GM19239 (cell line): Measurements from ENCODE around the gene HOXC5.
"Not testable (repeated sequence)": the region's sequence is repeated elsewhere in the genome, so short reads cannot be mapped to it uniquely, and the experiment has no call there.

Experiments used
- DNase-seq: peaks from one replicate; pipeline ENCODE4 v3.0.0; 2011; ENCODE audit warnings: low spot score; ENCODE audit not compliant: insufficient read length
- FAIRE-seq: peaks from 2 replicates; lab custom pipeline; 2011; peaks lifted over from hg19 to GRCh38; lab: Jason Lieb, UNC

Gene HOXC5

DNA sequence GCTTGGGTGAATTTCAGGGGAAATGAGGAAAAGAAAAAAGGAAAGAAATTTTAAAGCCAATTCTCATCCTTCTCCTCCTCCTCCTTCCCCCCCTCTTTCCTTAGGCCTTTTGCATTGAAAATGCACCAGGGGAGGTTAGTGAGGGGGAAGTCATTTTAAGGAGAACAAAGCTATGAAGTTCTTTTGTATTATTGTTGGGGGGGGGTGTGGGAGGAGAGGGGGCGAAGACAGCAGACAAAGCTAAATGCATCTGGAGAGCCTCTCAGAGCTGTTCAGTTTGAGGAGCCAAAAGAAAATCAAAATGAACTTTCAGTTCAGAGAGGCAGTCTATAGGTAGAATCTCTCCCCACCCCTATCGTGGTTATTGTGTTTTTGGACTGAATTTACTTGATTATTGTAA lies 22.7 kb downstream of the HOXC5 start:
- FAIRE-seq (no peak), DNase-seq (no peak)

DNA sequence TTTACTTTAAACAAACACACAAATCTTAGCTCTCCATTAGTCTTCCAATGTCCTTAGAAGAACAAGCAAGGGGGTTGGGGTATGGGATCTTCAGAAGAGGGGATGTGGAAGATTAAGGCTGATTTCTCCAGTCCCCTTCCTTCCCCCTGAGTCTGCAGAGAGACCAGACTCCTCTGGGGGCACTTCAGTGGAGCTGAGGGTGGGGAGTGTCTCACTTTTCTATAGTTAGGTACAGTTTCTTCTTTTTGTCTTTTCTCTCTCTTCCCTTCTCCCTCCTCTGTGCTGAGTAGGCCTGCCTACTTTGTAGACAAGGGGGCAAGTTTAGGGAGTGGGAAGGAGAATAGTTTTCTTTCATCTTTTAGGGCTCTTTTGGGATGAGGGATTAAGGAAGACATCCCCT lies 23.3 kb downstream of the HOXC5 start:
- FAIRE-seq (no peak), DNase-seq (no peak)

DNA sequence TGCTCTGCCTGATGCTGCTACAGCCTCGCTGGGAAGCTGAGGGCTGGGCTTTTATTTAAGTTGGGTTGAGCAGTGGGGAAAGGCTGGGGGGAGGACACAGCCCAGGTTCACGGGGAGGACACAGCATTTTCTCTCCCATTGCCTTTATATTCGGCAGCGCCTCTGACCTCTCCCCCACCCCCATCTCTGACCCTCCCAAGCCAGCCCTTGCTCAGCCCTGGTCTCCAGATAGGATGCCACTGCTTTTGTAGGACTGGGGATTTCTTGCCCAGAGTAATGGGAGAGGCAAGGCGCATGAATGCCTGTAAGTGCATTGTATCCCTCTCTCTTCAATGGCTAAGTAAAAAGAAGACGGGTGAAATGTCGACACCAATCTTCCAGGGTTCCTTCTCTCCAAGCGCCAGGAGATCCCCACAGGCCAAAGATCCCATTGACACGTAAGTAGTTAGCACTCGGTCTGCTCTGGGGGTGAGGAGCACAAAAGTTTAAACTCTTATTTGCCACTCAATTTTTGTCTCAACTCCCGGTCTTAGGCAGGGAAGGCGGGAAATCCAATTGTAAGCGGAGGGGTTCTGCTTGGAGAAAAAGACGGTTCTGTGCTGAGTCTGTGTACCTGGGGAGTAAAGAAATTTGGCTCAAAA lies 25.4 kb downstream of the HOXC5 start:
- DNase-seq, result no peak

DNA sequence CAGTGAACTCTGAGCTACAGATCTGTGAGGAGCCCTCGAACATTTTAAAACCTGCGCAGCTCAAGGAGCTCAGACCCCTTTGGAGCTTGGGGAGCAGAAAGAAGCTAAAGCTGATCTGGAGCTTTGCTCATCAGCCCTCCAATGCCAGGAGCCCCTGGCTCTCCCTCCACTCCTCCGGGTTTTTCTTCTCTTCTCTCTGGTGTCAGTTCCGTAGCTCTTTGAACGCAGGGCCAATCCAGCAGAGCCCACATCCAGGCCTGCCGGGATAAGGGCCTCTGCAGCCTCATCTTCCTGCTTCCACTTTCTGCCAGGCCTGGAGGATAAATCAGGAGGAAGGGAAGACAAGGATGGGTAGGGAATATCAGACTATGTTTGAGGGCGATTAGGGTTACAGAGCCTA lies 26.8 kb downstream of the HOXC5 start:
- FAIRE-seq, result no peak
- DNase-seq, result no peak

More for the DNA sequence above, 25.4 kb downstream of the HOXC5 start:
- FAIRE-seq, result no peak

DNA sequence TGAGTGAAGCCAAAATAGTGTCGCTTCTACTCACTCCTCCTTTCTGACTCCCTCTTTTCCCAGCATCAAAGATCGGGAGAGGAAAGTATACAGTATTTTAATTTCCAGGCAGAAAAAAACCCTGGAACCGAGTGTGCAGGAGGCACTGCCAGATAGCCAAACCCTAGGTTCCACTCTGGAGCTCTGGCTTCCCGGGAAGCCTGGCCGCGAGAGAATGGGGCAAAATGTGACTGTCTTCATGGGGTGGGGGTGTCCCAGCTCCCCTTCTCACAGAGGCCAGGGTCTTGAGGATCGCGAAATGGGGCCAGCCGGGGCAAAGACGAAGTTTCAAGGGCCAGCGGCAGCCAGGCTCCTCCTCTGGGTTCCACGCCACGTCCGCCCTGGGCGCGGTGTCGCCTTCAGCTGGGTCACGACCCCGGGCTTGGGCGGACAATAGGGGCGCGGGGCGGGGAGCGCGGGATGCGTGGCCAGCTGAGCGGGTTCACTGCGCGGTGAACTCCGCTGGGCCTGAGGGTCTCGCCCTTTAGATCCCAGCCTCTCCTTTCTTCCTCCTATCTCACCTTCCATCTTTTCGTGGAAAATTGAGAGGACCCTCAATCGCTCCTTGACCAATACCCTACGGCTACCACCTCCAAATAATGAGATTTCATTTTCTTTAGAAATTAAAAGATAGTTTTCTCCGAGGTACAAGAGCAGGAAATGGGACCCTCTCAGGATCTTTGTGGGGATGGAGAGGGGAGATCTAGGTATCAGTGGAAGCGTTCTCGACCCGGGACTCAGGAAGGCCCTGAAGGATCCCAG lies 27.5 kb downstream of the HOXC5 start:
- FAIRE-seq (no peak), DNase-seq (no peak)

DNA sequence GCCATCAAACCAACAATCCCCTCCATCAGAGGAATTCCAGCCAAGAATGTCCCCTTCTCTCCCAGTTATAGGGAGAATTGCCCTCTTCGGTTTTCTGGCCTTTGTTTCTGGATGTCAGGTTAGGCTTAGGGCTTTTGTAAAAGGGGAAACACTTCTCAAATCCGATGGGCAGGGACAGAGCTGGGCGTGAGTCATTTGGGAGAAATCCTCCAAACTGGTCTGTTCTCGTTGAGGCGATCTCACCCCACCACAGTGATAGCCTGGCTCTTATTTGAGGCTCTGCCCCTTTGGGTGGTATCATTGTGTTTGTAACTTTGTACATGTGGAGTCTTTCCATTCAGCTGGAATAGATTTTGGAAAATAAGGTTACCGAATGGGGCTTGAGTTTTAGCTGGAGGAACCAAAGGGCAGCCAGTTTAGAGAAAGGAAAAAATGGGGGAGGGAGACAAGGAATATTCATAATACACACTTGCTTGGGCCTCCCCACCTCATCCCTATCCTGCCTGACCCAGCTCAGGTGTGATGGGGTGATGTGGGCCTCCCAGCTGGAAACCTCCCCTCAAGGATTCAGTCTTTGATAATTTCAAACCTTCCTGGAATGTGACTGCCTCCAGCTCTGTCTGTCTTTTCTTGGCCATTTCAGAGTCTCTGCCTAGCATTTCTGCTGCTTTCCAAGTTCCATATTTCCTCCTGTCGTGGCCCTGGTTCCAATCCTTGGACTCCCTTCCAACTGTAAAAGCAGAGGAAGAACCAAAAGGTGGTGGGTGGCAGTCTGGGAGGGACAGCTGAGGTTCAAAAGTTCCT lies 28.3 kb downstream of the HOXC5 start:
- DNase-seq (no peak), FAIRE-seq (no peak)

DNA sequence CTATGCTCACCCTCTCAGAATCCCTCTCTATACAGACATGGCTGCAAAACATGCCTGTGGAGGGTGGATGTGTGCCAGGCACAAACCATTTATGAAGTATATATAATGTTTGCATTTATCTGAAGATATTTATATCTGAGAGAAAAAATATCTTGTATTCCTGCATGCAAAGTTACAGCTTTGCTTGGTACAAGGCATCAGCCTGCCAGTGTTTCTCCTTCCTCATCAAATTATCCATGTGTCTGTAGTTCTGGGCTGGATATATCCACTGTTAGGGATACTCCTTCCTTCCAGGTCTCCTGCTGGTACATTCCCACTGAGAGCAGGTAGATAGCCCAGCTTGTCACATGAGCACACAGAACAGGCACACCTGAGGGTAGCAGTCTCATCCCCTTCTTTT lies 32.8 kb downstream of the HOXC5 start:
- DNase-seq (no peak), FAIRE-seq (no peak)

DNA sequence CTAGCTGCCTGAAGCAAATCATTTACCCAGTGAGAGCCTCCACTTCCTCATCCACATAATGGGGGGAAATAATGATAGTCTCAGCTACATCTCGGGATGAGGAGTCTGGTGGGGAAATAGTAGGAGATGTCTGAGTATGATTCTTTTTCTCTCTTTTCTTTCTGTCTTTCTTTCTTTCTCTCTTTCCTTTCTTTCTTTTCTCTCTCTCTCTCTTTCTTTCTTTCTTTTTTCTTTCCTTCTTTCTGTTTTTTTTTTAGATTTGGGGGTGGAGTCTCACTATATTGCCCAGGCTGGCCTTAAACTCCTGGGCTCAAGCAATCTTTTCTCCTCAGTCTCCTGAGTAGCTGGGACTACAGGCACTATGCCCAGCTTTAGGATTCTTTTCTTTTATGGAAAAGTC lies 33.6 kb downstream of the HOXC5 start:
- DNase-seq (no peak), FAIRE-seq (no peak)

DNA sequence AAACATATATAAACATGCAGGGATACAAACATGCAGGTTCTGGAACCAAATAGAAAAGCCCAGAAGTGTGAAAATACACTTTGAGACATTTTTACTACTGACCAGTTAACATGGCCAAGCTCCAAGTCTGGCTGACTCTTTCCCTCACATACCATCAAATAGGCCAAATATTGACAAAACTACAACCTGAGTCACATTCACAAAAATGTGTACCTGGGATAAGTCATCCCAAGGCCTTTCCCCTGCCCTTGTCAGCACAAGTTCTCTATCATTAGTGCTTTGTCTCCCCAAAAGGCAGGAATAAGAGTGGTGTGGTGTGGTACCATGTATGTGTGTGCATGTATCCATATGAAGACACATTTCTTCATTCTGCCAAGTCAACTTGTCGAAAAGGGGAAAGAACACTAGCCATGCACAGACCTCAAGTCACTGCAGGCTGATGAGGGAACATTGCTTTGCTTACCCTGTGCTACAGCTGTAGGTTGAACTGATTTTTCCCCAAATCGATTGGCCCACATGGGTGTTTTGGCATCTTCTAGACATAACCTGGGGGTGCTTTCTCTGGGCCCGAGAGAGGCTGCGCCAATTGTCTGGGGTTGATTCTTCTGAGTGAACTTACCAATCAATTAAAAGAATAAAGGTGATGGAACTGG lies 35.7 kb downstream of the HOXC5 start:
- DNase-seq (no peak), FAIRE-seq (no peak)

DNA sequence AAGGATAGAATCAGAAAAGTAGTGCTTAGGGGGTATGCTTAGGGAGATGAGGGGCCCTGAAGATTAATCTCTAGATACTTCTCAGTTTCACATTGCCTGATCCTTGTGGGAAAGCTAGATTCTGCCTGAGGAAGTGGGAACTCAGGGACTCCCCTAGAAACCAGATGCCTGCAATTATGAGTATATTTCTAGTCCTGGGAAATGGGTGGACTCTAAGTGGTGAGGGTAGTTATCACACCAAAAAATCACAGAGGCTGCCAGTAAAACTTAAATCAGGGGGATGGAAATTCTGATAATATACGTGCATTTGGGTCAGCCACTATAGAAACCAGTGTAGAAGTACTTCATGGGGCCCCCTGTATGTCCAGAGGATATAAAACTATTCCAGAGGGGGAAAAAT lies 39.1 kb downstream of the HOXC5 start:
- DNase-seq (no peak), FAIRE-seq (no peak)

DNA sequence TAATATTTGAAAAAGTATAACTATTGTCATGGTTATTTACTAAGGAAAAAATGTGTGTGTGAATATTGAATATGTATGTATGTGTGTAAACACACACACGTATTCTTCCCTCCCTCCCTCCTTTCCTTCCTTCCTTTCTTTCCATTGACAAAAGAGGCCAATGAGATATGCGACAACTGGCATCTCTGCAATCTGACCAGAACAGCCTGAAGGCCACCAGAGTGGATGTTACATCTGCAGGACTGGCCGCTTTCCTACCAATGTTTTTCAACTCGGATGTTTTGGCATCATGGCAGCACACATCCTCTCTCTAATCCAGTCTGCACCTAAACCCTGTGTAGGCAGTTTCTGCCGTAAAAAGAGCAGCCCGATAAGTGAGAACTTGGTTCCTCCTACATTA lies 41.5 kb downstream of the HOXC5 start:
- no peak for DNase-seq
- no peak for FAIRE-seq

DNA sequence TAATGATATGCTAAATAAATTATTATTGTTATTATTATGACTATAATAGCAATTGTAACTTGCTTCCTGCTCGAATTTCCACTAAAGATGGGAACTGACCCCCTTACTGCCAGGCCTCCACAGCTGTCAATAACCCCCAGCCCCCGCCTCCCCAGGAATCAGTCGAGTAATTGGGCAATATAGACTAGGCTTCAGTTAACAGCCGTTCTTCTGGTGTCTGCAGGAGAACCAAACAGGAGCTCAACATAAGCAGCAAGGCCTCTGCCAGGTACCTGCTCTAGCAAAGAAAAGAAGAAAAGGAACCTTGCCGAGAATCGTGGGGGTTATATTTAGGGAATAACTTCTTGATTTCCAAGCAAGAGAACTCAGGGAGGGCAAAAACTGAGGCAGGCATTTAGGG lies 42.6 kb downstream of the HOXC5 start:
- no peak for DNase-seq
- no peak for FAIRE-seq

DNA sequence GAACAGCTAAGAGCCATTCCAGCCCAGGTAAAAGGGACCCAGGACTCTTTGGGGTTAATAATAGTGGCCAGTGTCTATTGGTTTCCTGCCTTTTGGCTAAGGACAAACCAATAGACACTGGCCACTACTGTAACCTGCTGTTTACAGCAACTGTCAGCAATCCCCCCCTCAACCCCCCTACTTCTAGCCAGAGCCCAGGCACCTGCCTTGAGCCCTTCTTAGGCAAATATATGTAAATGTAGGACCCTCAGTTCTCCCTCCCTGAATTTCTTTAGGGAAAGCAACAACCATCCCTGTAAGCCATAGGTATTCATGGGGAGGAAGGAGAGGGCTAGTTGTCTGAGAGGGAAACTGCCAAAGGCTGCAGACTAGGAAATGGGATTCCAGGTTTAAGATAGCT lies 43.1 kb downstream of the HOXC5 start:
- FAIRE-seq (no peak), DNase-seq (no peak)

DNA sequence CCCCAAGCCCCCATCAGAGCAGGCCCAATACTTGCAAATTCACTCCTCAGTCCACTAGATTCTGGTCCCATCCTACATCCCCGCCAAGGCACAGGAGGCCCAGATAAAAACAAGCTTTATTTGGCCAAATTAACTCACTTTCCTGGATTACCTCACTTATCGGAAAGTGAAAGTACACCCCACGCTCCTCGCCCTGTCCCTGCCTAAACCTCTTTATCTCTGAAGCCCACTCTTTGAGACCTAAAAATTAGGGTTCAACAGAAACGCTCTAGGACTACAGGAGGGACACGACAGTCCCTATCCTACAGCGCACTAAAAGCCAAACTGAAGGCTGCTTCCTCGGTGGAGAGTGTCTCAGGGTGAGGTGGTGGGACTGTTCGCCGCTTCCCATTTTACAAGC lies 45.0 kb downstream of the HOXC5 start:
- FAIRE-seq, DNase-seq: not testable (repeated sequence)

DNA sequence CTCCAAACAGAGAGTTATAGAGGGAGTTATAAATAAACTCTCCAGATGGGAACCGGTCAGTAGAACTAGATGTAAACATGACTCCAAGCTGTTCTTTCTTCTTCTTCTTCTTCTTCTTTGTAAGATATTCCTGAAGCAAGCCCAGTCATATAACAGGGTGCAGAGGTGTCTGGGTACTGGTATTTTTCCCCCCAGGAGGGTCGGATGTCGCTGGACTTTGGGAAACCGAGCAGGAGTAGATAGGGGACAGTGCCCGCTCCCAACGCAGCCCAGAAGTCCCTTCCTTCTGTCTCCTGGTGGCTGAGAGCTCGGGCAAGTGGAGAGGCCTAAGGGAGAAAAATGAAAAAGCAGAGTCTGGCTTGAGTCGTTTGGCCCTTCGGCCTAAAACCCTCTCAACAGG lies 46.3 kb downstream of the HOXC5 start:
- not testable (repeated sequence) for DNase-seq, FAIRE-seq

DNA sequence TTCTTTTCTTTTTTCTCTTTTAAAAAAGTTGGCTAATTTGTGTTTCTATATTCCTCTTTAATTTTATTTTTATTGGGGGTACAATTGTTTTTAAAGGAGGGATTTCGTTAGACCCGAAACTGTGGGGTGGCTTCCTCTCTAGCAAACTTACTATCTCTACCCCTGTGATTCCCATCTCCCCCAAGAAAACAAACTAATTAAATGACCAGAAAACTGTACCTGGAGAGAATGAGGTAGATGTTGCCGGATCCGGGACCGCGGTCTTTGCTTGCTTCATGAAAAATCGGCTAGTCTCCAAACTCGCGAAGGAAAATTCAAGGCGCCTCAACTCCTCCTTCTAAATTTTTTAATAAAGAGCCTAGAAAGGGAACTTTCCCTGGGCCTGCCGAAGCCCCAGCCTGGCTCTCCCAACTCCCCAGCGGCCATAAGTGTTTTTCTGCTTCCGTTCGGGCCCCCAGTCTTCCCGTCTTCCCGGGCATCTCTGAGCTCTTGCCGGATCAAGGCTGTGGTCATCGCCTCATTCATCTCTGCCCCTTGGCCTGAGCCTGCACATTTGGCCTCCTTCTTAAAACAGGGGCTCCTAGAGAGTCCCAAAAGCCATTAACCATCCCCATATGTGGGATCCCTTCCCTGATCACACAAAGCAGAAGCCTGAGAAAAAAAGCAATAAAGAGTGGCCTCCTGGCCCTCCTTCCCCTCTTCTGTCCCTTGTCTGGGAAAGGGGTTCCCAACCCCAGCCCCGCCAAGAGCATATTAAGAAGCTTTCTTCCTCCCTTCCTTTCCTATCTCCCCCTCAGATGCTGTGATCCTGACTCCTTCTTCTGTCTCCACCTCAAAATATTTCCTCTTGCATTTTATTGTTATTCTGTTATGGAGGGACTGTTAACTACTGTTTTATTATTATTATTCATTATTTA lies 47.4 kb downstream of the HOXC5 start:
- DNase-seq, FAIRE-seq: not testable (repeated sequence)

DNA sequence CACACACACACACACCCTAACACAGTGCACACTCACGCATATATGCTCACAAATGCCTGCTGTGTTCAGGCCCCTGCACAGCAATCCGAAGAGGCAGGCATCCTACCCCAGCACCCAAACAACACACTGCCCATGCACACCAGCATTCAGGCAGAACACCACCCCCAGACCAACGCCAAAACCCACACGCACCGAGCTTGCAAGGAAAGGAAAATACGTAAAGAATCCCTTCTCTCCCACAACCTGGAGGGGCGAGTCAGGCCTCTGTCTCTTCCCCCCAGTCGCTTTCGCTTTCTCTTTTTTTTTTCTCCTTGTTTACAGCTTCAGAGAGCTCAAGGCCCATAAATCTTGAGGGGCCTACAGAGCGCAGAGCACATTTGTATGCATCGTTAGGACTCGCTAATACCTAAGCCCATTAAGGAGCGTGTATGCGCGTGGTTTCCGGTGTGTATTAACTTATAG lies 48.2 kb downstream of the HOXC5 start:
- DNase-seq, result peak; percentile 49
- not testable (repeated sequence) for FAIRE-seq

DNA sequence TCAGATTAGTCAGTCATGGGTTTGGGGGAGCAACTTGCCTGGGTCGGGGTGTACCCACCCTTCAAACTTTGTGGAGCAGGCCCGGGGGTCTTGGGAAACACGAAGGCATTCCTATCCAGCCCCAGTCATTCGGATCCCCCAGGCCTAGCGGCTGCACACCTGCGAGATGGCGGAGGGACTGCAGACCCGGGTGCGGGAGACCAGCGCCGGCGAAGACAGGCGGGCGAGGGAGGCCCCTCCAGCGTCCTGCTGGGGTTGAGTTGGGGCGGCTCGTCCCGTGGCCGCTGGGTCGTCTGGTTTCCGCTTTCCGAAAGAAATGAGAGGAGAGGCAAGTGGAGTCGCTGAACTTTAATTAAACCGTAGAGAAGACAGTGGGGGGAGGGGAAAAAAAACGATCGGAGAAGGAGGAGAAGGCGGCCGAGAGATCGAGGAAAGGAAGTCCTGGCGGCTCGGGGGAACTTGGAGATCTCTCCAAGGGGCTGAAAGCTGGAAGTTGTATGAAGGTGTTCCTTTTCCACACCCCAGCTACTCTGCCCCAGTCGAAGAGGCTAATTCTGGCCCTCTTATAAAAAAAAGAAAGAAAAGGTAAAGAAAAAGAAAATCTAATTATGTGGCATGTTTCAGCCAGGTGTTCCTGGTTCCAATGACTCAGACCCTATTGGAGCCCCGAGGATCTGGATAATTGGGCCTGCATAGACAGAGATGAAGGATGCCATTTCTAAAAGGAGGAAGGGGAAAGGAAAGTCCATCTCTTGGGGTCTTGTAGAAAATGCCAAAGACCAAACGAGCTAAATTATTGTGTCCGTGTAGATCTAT lies 48.9 kb downstream of the HOXC5 start:
- DNase-seq, result not testable (repeated sequence)
- FAIRE-seq, result peak; percentile 28
